ENCODE measurements around the gene ZNF740. TPM values are rescaled to one million over a fixed set of nuclear protein-coding genes. Genes with fewer than 3 reads are reported as not detected.

The ZNF740 gene
- total RNA-seq, 3 donors from 2014 or later: 17.9 to 22.0 (median 19.3) TPM

GRCh38 chr12:53198486-53199110, 18.1 kb downstream of the ZNF740 start:
- H3K9me3 ChIP-seq: no peaks in the 10 kb centered on the region
- H3K27ac ChIP-seq: no peak overlapping the region
- intact Hi-C loops (cut with DNase I; ENCODE audit: low total_unique reads): no loop called here
- no peaks in the 10 kb centered on the region for H3K27me3 ChIP-seq
- DNase-seq (ENCODE audit: low spot score in 2 of 2): no peak
- H3K4me3 ChIP-seq: no peak overlapping the region
- H3K36me3 ChIP-seq: no peaks in the 10 kb centered on the region
- H3K4me1 ChIP-seq: no peaks in the 10 kb centered on the region
- TF ChIP-seq POLR2AphosphoS5 (IDR thresholded peaks at IDR 0.05): no peak
- TF ChIP-seq, protein P1, sequence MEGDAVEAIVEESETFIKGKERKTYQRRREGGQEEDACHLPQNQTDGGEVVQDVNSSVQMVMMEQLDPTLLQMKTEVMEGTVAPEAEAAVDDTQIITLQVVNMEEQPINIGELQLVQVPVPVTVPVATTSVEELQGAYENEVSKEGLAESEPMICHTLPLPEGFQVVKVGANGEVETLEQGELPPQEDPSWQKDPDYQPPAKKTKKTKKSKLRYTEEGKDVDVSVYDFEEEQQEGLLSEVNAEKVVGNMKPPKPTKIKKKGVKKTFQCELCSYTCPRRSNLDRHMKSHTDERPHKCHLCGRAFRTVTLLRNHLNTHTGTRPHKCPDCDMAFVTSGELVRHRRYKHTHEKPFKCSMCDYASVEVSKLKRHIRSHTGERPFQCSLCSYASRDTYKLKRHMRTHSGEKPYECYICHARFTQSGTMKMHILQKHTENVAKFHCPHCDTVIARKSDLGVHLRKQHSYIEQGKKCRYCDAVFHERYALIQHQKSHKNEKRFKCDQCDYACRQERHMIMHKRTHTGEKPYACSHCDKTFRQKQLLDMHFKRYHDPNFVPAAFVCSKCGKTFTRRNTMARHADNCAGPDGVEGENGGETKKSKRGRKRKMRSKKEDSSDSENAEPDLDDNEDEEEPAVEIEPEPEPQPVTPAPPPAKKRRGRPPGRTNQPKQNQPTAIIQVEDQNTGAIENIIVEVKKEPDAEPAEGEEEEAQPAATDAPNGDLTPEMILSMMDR (IDR thresholded peaks at IDR 0.05): no peak
- TF ChIP-seq POLR2A (IDR thresholded peaks at IDR 0.05): no peak

GRCh38 chr12:53199700-53200099, 19.2 kb downstream of the ZNF740 start:
- intact Hi-C loops (cut with DNase I; ENCODE audit: low total_unique reads): no loop called here
- H3K9me3 ChIP-seq: no peaks in the 10 kb centered on the region
- TF ChIP-seq POLR2AphosphoS5 (IDR thresholded peaks at IDR 0.05): no peak
- no peak for TF ChIP-seq POLR2A (IDR thresholded peaks at IDR 0.05)
- TF ChIP-seq, protein P1 (IDR thresholded peaks at IDR 0.05): no peak
- no peak overlapping the region for H3K27ac ChIP-seq
- H3K4me1 ChIP-seq: no peaks in the 10 kb centered on the region
- no peak for DNase-seq (ENCODE audit: low spot score in 2 of 2)
- H3K4me3 ChIP-seq: no peak overlapping the region
- no peaks in the 10 kb centered on the region for H3K27me3 ChIP-seq
- no peaks in the 10 kb centered on the region for H3K36me3 ChIP-seq

DNA sequence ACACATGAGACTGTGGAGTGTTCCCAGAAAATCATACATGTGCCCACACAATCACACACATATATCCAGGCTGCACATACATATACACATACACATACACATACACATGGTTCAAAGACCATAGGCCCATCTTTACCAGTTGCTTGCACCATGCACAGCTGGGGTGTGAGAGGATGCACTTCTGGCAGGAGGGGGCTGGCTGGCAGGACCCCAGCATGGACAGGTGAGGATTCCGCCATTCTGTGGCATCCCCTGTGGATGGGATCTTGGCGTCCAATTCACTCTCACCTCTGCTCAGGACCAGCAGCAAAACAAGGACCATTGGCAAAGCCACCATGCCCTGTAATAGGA, 19.6 kb downstream of the ZNF740 start:
- TF ChIP-seq POLR2AphosphoS5 (IDR thresholded peaks at IDR 0.05) (no peak), POLR2A (IDR thresholded peaks at IDR 0.05) (no peak)
- Histone ChIP-seq H3K4me3 (no peak overlapping the region), H3K4me1 (no peaks in the 10 kb centered on the region), H3K27ac (no peak overlapping the region), H3K27me3 (no peaks in the 10 kb centered on the region), H3K9me3 (no peaks in the 10 kb centered on the region), H3K36me3 (no peaks in the 10 kb centered on the region)
- intact Hi-C loops (cut with DNase I; ENCODE audit: low total_unique reads): no loop called here
- DNase-seq (ENCODE audit: low spot score in 2 of 2): peak in 1 of 2 donors; percentile 28

- Histone ChIP-seq H3K36me3 (no peaks in the 10 kb centered on the region), H3K27ac (no peak overlapping the region), H3K9me3 (no peaks in the 10 kb centered on the region), H3K4me3 (no peak overlapping the region), H3K4me1 (no peaks in the 10 kb centered on the region), H3K27me3 (no peaks in the 10 kb centered on the region)
- TF ChIP-seq POLR2A (IDR thresholded peaks at IDR 0.05) (no peak), POLR2AphosphoS5 (IDR thresholded peaks at IDR 0.05) (no peak)
- TF ChIP-seq, protein P1 (IDR thresholded peaks at IDR 0.05): no peak
- DNase-seq (ENCODE audit: low spot score in 2 of 2): peak in 1 of 2 donors; percentile 15
- intact Hi-C loops (cut with DNase I; ENCODE audit: low total_unique reads): no loop called here
These were observed 20.1 kb downstream of the ZNF740 start for GRCh38 chr12:53200458-53201176.

- no peak overlapping the region for H3K27ac ChIP-seq
- H3K36me3 ChIP-seq: no peaks in the 10 kb centered on the region
- no peak for TF ChIP-seq POLR2AphosphoS5 (IDR thresholded peaks at IDR 0.05)
- TF ChIP-seq POLR2A (IDR thresholded peaks at IDR 0.05): no peak
- TF ChIP-seq, protein P1 (IDR thresholded peaks at IDR 0.05): no peak
- H3K4me3 ChIP-seq: no peak overlapping the region
- no peak for DNase-seq (ENCODE audit: low spot score in 2 of 2)
- H3K4me1 ChIP-seq: no peaks in the 10 kb centered on the region
- no peaks in the 10 kb centered on the region for H3K9me3 ChIP-seq
- intact Hi-C loops (cut with DNase I; ENCODE audit: low total_unique reads): no loop called here
- no peaks in the 10 kb centered on the region for H3K27me3 ChIP-seq
These were observed 20.6 kb downstream of the ZNF740 start for GRCh38 chr12:53201177-53201541.
